Peyer's patch (tissue), 4 donors: Measurements from ENCODE around the gene HHIP. TPM values are rescaled to one million over a fixed set of nuclear protein-coding genes. Genes with fewer than 3 reads are reported as not detected.

ENCODE experiments used
- DNase-seq, 3 donors: peaks; one replicate each; pipeline ENCODE4 v3.0.0-alpha.2; 2017 to 2019
- H3K27ac ChIP-seq, 4 donors: fragments of 200-600 bp; sonication (generic); one replicate each; pipeline ENCODE4 v1.5.1; 2016 to 2019
- H3K27me3 ChIP-seq, 2 donors: fragments of 200-600 bp; sonication (generic); one replicate each; pipeline ENCODE4 v1.5.1; 2019
- H3K36me3 ChIP-seq, 3 donors: fragments of 200-600 bp; sonication (generic); one replicate each; pipeline ENCODE4 v1.5.1; 2016 to 2019
- H3K4me1 ChIP-seq, 4 donors: fragments of 200-600 bp; sonication (generic); one replicate each; pipeline ENCODE4 v1.5.1; 2016 to 2019
- H3K4me3 ChIP-seq, 4 donors: fragments of 200-600 bp; sonication (generic); 1 replicate in 3 of 4; 2 replicates in 1 of 4; pipeline ENCODE4 v1.5.1; 2016 to 2019; ENCODE audit warnings: mild to moderate bottlenecking in 1 of 4
- H3K9me3 ChIP-seq, 4 donors: fragments of 200-600 bp; sonication (generic); one replicate each; pipeline ENCODE4 v1.5.1; 2016 to 2019; ENCODE audit warnings: mild to moderate bottlenecking in 1 of 4
- CTCF ChIP-seq, 6 experiments: fragments of 450-650 bp in 4 of 6; fragments of 200-600 bp in 2 of 6; sonication (generic) in 1 of 6; IDR thresholded peaks; one replicate each; pipeline ENCODE4 v1.5.1; 2017 to 2019; ENCODE audit warnings: antibody characterized with exemption in 6 of 6, mild to moderate bottlenecking in 3 of 6, moderate library complexity in 1 of 6
- POLR2A ChIP-seq, 2 donors: fragments of 450-650 bp; IDR thresholded peaks; one replicate each; pipeline ENCODE4 v1.5.1; 2017; ENCODE audit warnings: antibody characterized with exemption in 2 of 2, mild to moderate bottlenecking in 2 of 2, moderate library complexity in 2 of 2
- total RNA-seq, 4 donors: library from RNA; depleted of rRNA; stranded (reverse); fragments of >200 nt; gene quantifications; one replicate each; pipeline ENCODE4 v1.1.0, GENCODE V29; 2016

Gene HHIP
- 10 to 100 TPM in 1 of 4 donors, 1 to 10 TPM in 3; 3.0 to 37.1 (median 6.6) TPM for total RNA-seq

GRCh38 chr4:144645631-144646522 is at the start of gene HHIP:
TSS of gene HHIP (plus strand) at chr4:144646156. CDS start at chr4:144646676, 520 bp downstream.
- H3K36me3 ChIP-seq, result no peaks in the 10 kb centered on the region
- H3K27ac ChIP-seq, result peak within 1 kb of the TSS in 2 of 4 donors; percentile 30 to 60
- H3K4me3 ChIP-seq, result peak within 1 kb of the TSS; percentile 15 to 54 (median 42)
- peak in 2 of 3 donors; percentile 51 to 53 for DNase-seq
- H3K4me1 ChIP-seq, result peaks cover 0 to 8% (median 0%) of the 10 kb centered on the region in 4 donors
- TF ChIP-seq POLR2A (IDR thresholded peaks at IDR 0.05) (no peak), CTCF (IDR thresholded peaks at IDR 0.05) (no peak)
- no peaks in the 10 kb centered on the region for H3K9me3 ChIP-seq
- H3K27me3 ChIP-seq, result peaks cover 0 to 17% of the 10 kb centered on the region in 2 donors

- DNase-seq, result no peak
- no peaks in the 10 kb centered on the region for H3K36me3 ChIP-seq
- H3K27me3 ChIP-seq, result no peaks in the 10 kb centered on the region
- H3K27ac ChIP-seq, result no peak overlapping the region
- TF ChIP-seq POLR2A (IDR thresholded peaks at IDR 0.05) (no peak), CTCF (IDR thresholded peaks at IDR 0.05) (no peak)
- no peaks in the 10 kb centered on the region for H3K4me1 ChIP-seq
- H3K9me3 ChIP-seq, result no peaks in the 10 kb centered on the region
- H3K4me3 ChIP-seq, result no peak overlapping the region
These were observed 48.8 kb upstream of the HHIP start for GRCh38 chr4:144597171-144597570.

GRCh38 chr4:144599621-144600020 is 46.3 kb upstream of the HHIP start:
- Histone ChIP-seq H3K36me3 (no peaks in the 10 kb centered on the region), H3K4me3 (no peak overlapping the region), H3K27ac (no peak overlapping the region), H3K9me3 (no peaks in the 10 kb centered on the region), H3K27me3 (no peaks in the 10 kb centered on the region), H3K4me1 (no peaks in the 10 kb centered on the region)
- TF ChIP-seq POLR2A (IDR thresholded peaks at IDR 0.05) (no peak), CTCF (IDR thresholded peaks at IDR 0.05) (no peak)
- DNase-seq, result no peak

- no peaks in the 10 kb centered on the region for H3K9me3 ChIP-seq
- H3K4me1 ChIP-seq, result no peaks in the 10 kb centered on the region
- H3K4me3 ChIP-seq, result no peak overlapping the region
- DNase-seq, result no peak
- TF ChIP-seq CTCF (IDR thresholded peaks at IDR 0.05) (peak in 1 of 6 experiments; percentile 19), POLR2A (IDR thresholded peaks at IDR 0.05) (no peak)
- no peaks in the 10 kb centered on the region for H3K27me3 ChIP-seq
- no peaks in the 10 kb centered on the region for H3K36me3 ChIP-seq
- H3K27ac ChIP-seq, result no peak overlapping the region
These were observed 34.1 kb upstream of the HHIP start for GRCh38 chr4:144611850-144612249.

- no peaks in the 10 kb centered on the region for H3K36me3 ChIP-seq
- H3K27me3 ChIP-seq, result no peaks in the 10 kb centered on the region
- no peak overlapping the region for H3K4me3 ChIP-seq
- TF ChIP-seq CTCF (IDR thresholded peaks at IDR 0.05) (no peak), POLR2A (IDR thresholded peaks at IDR 0.05) (no peak)
- no peaks in the 10 kb centered on the region for H3K9me3 ChIP-seq
- no peaks in the 10 kb centered on the region for H3K4me1 ChIP-seq
- no peak overlapping the region for H3K27ac ChIP-seq
- no peak for DNase-seq
These were observed 30.9 kb upstream of the HHIP start for GRCh38 chr4:144614850-144615585.
